HUDEP-2 (cell line): ENCODE results near the gene CLK3.
A peak's percentile ranks its signal among the peaks of the same experiment; 100 is the strongest.
"Not testable (repeated sequence)": the region's sequence is repeated elsewhere in the genome, so short reads cannot be mapped to it uniquely, and the experiment has no call there.

Experiments
- DNase-seq, 76 experiments: peaks; one replicate each; lab custom pipeline; 2025; ENCODE audit not compliant: unreplicated experiment in 76 of 76; lab: John Stamatoyannopoulos, UW

The CLK3 gene

GRCh38 chr15:74619916-74620635 lies 4.4 kb downstream of the CLK3 start:
- DNase-seq: no peak

- DNase-seq: peak in 73 of 76 experiments; percentile 13 to 87 (median 69)
Measured at GRCh38 chr15:74620636-74621545, 5.3 kb downstream of the CLK3 start.

- DNase-seq: no peak
Measured at GRCh38 chr15:74621546-74621920, 5.9 kb downstream of the CLK3 start.

GRCh38 chr15:74621936-74622335 lies 6.3 kb downstream of the CLK3 start:
- no peak for DNase-seq

- DNase-seq: no peak
Measured at GRCh38 chr15:74622758-74623157, 7.1 kb downstream of the CLK3 start.

- peak in 5 of 76 experiments; percentile 16 to 24 (median 22) for DNase-seq
Measured at GRCh38 chr15:74624020-74624602, 8.5 kb downstream of the CLK3 start.

GRCh38 chr15:74625693-74626092 lies 10.1 kb downstream of the CLK3 start:
- no peak for DNase-seq

- no peak for DNase-seq
Measured at GRCh38 chr15:74626336-74626735, 10.7 kb downstream of the CLK3 start.

- DNase-seq: no peak
Measured at GRCh38 chr15:74626752-74627692, 11.4 kb downstream of the CLK3 start.

GRCh38 chr15:74627766-74628165 lies 12.1 kb downstream of the CLK3 start:
- DNase-seq: no peak

- no peak for DNase-seq
Measured at GRCh38 chr15:74628199-74628598, 12.6 kb downstream of the CLK3 start.

- DNase-seq: no peak
Measured at GRCh38 chr15:74628949-74629348, 13.3 kb downstream of the CLK3 start.

GRCh38 chr15:74629696-74630095 lies 14.1 kb downstream of the CLK3 start:
- not testable (repeated sequence) for DNase-seq

GRCh38 chr15:74630284-74631086 lies 14.8 kb downstream of the CLK3 start:
- no peak for DNase-seq

GRCh38 chr15:74631087-74631385 lies 15.4 kb downstream of the CLK3 start:
- DNase-seq: no peak

- DNase-seq: no peak
Measured at GRCh38 chr15:74631408-74631807, 15.8 kb downstream of the CLK3 start.

GRCh38 chr15:74631935-74632560 lies 16.4 kb downstream of the CLK3 start:
- peak in 54 of 76 experiments; percentile 2 to 72 (median 34) for DNase-seq

- no peak for DNase-seq
Measured at GRCh38 chr15:74632601-74633000, 17.0 kb downstream of the CLK3 start.

- no peak for DNase-seq
Measured at GRCh38 chr15:74633781-74634180, 18.1 kb downstream of the CLK3 start.
